GM19043 (cell line): ENCODE measurements around the gene TMEM167A.
A peak's percentile ranks its signal among the peaks of the same experiment; 100 is the strongest.
"Not testable (repeated sequence)": the region's sequence is repeated elsewhere in the genome, so short reads cannot be mapped to it uniquely, and the experiment has no call there.

Experiments
- ATAC-seq: cut with Tn5 transposase; IDR thresholded peaks from one replicate; pipeline ENCODE4 v1.9.1; 2021; ENCODE audit warnings: low read depth; ENCODE audit not compliant: unreplicated experiment

TMEM167A gene

DNA sequence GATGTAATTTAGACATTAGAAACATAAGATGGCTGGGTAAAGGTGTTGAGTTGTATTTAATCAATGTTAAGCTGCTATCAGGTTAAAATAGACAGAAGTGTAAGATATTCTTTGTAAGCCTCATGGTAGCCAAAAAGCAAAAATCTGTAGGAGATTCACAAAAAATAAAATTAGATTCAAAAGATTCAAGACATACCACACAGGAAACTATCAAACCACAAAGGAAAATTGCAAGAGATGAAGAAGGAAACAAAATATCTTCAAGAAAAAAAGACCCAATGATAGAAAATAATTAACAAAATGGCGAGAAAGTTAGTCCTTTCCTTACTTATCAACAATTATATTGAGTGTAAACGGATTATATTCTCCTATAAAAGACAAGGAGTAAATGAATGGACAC lies 15.4 kb upstream of the TMEM167A start:
- no peak for ATAC-seq

DNA sequence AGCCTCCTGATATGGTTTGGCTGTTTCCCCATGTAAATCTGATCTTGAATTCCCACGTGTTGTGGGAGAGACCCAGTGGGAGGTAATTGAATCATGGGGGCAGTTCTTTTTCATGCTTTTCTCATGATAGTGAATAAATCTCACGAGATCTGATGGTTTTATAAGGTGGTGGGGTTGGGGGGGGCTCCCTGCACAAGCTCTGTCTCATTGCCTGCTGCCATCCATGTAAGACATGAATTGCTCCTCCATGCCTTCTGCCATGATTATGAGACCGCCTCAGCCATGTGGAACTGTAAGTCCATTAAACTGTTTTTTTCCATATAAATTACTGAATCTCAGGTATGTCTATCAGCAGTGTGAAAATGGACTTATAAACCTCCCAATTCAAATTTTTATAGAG lies 13.0 kb upstream of the TMEM167A start:
- no peak for ATAC-seq

DNA sequence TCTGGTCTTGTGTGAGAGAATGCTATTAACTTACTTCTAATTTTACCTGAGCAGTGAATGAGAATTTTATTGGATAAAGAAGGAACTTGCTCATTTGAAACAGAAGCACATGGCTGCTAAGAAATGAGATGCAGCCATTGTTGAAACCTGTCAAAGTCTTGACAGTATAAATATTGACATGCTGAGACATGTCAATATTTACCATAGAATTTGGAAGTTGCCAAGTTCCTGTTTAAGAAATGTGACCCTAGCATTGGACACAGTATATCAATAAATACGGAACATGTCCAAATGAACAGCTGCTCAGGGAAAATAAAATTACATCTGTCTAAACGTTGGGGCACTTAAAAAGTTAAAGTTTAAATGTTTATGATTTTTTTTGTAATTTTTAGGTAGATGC lies 7.9 kb upstream of the TMEM167A start:
- no peak for ATAC-seq

DNA sequence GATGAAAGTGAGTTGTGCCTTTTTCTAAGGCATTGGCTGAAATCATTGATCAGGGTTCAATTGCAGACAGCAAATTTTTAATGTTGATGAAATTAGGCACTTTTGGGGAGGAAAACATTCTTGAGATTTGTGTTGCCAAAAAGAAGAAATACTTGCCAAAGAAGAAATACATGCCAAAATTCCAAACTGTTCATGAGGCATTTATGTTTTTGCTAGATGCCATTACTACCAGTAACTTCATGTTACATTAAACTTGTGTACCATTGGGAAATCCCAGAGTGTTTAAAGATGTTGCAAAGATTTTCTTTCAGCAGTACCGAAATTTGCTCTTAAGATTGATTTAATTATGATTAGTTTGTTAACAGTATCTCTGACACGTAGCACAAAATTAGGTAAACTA lies 7.1 kb upstream of the TMEM167A start:
- no peak for ATAC-seq

DNA sequence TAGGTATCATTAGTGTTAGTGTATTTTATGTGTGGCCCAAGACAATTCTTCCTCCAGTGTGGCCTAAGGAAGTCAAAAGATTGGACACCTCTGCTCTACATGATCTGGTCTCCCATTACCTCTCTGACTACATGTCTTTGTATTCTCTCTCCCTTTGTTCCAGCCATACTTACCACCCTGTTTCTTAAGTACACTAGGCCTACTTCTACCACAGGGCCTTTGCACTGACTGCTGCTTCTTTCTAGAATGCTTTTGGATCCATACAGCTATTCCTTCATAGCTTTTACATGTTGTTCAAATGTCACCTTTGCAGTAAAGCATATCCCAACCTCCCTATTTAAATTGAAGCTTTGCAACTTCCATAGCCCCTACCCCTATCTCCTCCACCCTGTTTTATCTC lies 5.6 kb upstream of the TMEM167A start:
- no peak for ATAC-seq

DNA sequence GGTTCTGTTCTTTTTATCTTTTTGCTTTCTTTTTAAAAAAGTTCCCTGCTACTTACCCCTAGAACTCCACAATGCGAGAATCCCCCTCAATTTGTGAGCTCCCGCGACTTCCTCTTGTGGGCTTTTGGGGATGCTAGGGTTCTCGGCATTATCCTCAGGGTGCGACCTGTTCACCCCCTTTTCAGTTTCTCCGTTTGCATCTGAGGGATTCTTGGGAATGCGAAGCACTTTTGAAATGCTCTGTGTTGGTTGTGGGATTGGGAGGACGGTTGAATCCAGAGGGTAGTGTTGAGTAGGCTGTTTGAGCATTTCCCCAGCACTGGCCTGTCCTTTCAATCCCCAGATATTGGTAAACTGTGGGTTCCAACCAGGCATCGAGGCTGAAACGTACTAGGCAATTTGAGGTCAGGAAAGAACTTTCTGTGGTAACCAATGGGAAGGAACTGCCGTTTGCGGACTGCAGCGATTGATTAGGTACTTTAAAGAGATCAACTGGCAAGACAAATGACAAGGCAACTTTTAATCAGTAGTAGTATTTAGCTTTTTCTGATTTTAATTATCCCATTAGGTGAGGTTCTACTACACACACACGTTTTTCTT lies 568 bp upstream of the TMEM167A start:
- ATAC-seq: peak; percentile 6

DNA sequence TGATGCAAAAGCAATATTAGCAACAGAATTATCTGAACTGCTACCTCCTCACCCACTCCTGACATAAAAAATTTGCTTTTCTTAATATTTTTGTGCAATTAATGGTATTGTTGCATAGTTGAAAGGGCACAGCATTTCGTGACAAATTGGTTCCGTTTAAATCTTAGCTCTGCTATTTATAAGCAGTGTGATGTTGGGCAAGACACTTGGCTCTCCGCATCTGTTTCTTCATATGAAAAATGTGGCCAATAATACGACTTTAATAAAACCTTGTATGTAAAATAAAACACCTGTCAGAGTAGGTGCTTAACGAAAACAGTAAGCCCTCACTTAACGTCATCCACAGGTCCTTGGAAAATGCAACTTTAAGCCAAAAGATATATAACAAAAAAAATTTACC lies 4.2 kb downstream of the TMEM167A start:
- no peak for ATAC-seq

DNA sequence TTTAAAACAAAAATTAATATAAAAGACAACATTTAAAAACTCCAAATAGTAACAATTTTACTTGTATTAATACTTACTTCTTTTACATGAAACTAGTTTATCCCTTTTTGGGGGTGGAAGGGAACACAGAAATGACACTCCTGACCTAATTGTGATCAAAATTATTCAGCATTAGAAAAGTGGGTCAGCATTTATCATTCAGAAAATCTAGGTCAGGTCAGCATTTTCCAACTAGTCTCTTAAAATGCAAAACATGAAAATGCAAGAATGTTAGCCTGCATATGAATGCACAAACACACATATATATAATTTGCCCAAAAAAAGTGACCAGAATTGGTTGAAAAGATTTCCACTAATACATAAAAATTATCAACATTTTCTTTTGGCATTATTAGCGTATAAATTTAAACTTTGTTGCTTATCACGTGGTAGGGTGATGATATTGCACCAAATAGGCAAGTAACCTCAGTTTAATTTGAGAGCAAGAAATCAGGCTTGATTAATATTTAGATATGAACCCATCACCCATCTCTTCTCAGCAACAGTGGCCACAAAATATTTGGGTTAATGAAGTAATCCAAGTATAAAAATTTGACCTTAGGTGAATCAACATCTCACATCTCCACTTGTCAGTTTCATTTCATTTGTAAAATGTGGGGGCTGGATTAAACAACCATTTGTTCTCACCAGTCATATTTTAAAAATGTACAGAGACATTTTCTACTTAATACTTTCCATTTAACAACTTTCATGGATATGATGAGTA lies 5.7 kb downstream of the TMEM167A start:
- no peak for ATAC-seq

DNA sequence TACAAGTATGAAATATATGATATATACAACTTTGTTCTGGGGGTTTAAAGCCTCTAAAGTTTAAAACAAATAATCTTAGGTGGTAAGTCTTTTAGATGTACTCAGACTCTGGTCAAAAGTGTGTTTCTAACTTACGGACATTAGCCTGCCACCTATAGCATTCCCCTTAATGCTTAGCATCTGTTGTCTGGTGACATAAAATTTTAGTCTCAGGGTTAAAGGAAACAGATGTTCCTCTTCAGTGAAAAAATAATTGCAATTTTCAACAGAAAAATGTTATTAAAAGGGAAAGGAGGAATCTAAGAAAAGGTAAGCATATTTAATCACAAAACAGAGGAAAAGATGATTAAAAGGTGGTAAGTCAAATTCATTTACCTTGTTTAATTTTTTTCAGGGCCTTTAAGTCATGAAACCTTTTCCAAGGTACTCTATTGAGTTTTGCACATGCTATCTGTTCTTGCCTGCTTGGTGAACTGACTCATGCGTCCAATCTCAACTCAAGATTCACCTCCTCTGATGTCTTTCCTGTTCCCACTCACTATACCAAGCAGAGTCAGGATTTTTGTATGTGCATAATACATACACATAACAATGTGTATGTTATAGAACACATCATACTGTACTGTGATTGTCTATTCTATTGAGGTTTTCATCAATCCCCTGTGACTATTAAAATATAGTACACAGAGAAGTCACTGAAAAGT lies 7.9 kb downstream of the TMEM167A start:
- no peak for ATAC-seq

DNA sequence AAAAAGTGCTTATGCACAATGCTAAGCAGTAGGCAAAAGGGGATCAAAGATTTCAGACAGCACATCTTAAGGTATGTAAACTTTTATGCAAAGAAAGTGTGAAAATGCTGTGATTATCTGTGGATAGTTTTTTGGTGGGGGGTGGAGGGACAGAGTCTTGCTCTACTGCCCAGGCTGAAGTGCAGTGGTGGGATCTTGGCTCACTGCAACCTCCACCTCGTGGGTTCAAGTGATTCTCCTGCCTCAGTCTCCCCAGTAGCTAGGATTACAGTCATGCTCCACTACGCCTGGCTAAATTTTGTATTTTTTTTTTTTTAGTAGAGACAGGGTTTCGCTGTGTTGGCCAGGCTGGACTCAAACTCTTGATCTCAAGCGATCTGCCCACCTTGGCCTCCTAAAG lies 9.8 kb downstream of the TMEM167A start:
- not testable (repeated sequence) for ATAC-seq

DNA sequence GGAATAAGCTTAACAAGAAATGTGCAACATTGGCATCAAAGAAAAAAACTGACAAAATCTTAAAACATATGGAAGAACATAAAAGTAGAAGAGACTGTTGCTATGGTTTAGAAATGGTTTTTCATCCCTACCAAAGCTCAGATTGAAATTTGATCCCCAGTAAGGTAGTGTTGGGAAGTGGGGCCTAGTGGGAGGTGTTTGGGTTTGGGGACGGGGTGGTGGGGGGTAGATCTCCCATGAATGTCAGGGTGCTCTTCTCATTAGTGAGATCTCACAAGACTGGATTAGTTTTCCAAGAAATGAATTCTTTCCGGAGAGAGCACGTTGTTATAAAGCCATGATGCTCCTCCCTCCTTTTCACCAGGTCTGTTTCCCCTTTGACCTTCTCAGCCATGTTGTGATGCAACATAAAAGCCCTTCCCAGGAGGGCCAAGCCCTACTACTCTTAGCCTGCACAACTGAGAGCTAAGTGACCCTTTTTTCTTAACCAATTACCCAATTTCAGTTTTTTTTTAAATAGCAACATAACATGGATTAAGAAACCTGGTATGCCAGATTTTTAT lies 10.6 kb downstream of the TMEM167A start:
- ATAC-seq: no peak

DNA sequence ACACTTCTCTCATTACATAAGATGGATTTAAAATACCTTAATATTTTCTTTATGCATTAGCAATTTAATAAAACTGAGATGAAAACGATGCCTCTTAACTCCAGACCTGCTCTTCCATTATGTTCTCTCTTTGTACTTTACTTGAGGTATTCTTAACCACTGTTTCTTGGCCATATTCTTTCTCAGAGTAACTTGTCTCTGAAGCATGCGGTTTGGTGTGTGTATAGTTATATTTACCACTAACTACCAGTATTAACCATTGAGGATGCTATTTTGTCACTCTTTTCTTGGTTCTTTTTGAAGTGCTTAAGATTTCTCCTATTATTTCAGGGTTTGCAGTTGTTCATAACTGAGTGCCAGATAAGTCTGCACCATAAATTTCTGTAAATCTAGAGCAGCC lies 17.9 kb downstream of the TMEM167A start:
- no peak for ATAC-seq

DNA sequence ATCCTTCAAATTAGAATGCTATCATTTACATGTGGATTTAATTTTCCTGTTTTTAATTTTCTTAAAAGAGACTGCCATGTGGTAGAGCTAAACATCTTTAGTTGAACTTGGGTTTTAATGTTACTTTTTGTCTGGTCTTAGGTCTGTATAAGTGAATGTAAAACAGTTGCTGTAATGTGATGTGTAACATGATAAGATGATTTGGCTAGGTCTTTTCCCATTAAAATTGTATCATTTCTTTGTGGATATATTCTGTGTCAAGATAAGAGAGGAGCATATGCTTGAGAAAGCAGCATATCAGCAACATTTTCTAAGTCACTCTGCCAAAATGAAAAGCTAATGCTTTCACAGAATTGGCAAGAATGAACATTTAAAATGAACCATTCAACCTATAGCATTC lies 18.5 kb downstream of the TMEM167A start:
- no peak for ATAC-seq

DNA sequence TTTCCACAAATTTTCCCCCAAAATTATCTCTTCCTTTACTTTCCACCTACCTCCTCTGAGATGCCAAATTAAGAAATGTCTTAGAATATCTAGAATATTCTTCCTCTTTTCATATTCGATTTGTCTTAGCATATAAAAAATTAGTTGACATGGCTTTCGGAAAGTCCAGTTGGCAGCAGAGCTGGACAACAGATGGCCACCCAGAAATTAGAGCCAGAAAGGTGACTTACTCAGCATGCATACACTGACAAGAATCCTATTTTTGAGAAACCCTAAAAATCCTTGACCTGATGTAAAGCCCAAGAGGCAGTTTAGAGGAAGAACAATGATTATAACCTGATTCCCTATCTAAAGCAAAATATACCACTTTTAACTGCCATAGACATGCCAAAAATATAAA lies 22.0 kb downstream of the TMEM167A start:
- ATAC-seq: no peak

DNA sequence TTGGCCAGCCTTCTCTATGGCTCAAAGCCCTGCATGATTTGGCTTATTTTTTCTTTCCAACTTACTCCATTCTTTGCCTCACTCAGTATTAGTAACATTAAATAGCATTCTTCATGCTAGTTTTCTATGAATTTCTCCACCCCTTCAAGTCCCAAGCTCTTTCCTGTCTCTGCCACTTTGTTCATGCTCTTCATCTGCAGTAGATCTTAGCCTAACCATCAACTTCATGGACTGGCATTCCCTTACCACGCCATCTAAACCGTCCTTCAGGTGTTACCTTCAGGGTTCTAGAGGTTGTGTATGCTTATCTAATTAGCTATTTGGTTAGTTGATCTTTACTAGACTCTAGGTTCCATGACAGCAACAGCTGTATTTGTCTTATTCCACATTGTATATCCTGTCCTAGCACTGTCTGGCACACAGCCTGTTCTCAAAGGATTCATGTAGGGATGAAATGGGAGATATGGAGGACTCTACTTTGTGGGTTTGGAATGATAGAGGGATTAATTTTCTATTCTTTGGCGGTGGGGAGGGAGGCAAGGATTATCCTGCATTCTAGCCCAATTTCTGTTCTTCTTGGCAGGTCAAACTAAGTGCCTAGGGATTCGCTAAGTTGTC lies 26.4 kb downstream of the TMEM167A start:
- no peak for ATAC-seq

DNA sequence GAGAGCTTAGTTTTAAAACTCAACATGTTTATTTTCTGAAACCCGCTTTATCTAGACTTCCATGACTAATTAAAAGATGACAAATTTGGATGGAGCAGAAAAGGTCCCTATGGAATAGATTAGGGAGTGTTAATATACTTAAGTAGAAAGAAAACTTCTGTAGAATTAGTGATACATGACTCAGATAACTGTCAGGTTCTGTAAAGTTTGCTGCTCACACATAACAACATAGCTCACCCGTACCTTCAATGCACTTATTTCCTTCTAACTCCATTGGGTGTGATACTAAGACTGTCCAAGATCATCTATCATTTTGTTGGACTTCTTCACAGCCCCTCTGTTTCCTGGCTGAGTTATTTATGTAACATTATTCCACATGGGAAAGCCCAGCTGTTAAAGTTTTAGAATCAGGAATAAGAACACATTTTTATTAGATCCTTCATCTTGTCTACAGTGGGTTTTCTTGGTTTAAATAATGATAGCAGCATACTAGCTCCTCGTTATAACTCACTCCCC lies 27.8 kb downstream of the TMEM167A start:
- ATAC-seq: no peak

DNA sequence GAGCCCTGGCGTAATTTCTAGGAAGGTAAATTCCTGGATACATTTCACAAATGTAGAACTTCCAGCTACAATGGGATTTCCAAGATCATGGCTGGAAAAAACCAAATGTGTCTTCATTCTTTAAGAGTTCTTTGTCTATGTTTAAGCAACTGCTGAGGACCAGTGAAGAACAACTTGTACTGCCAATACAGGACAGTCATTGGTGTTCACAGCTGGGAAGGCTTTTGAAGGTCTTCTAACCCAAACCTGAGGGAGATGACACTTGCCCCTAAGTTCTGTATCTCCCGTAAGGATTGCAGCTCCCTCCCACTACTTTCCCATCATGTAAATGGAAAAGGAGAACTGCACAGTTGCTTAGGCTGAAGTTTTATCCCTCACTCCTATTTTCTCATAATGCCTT lies 28.4 kb downstream of the TMEM167A start:
- no peak for ATAC-seq

DNA sequence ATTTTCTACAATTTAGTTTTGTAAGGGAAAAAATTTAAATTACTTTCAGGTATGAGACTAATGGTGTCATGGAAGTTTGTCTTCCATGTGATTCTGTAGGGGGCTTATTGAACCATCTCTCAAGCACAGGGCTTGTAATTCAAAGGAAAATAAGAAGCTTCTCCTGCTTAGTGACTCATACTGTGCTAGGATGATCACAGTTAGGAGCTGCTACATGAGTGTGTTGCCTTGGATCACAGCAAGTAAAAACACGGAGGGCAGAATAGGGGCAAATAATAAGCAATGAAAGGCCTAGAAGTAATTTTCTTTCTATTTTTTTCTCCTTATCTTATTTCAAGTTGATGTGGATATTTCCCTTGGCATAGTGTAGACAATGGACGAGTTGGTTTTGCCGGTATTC lies 28.9 kb downstream of the TMEM167A start:
- ATAC-seq: no peak

DNA sequence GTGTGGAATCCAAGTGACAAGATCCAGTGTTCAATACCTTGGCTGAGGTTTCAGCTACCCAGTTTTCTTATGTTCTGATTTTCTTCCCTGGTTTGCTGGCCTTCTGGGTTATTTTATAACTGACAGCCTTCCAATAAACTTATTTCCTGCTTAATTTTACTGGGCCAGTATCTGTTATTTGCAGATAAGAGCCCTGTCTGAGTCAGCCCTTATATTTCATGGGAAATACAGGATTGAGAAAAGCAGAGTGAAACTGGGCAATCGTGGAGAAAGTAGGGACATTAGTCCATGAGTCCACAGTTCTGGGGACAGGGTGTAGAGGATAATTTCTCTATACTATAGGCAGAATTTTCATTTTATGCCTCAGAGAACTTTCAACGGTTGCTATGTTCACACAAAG lies 32.3 kb downstream of the TMEM167A start:
- ATAC-seq: no peak

DNA sequence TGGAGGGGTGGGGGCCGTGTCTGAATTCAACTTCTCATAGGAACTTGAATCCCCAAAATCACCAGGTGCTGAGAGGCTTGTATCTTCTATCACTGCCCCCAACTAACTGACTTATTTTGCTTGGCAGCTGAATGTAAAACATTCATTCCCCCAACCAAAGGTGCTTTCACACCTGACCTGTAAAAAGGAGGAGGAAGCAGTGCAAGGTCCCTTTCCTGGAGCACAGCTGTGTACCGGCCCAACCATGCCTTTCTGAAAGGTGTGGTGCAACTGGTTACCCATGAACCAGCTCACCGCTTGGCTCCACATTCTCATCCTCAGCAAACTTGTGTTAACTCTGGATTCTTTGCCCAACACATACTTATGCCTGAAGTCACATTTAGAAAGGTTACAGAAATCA lies 34.7 kb downstream of the TMEM167A start:
- no peak for ATAC-seq

DNA sequence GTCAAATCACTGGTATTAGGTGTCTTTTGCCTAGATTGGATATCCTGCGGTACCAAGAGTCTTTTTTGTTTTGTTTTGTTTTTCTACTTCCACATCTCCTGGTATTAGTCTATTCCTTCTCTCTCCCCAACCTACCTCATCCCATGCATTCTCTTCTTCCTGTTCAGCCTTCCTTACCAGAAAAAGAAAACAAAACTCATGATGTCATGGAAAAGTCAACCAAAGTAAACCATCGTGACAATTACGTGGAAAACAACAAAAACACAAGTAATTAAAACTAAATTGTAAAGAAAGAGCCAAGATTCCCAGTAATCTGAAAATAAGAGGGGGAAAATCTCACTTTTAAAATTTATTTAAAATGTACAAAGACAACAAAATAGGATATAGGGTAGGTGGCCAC lies 38.3 kb downstream of the TMEM167A start:
- no peak for ATAC-seq
